ENCODE results near the gene CRYL1. TPM values are rescaled to one million over a fixed set of nuclear protein-coding genes. Genes with fewer than 3 reads are reported as not detected.

Gene CRYL1
- total RNA-seq, 1 experiment from 2014 or later: 26.5 TPM

DNA sequence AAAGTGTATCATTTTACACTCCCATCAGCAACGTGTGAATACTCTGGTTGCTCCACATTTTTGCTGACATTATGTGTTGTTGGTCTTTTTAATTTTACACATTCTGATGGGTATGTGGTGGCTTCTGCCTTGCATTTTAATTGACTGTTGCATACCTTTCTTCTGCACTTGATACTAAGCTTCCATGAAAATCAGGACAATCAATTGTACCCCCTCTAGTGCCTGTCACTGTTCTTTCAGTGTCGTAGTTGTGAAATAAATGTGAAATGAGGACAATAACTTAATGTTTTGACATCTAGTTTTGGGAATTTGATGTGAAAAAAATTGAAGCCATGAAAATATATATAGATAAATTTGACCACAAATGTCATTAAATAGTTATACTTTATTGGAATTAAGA is 48.0 kb upstream of the CRYL1 start:
- no peak overlapping the region for H3K27ac ChIP-seq (ENCODE audit: low read depth, low read length)
- intact Hi-C loops (cut with micrococcal nuclease): no loop called here
- H2AFZ ChIP-seq (ENCODE audit: low read depth, low read length, poor library complexity, severe bottlenecking): no peak overlapping the region
- no peak for ATAC-seq
- BruUV-seq (replicated peaks): no TSS peak
- no peaks in the 10 kb centered on the region for H3K9me2 ChIP-seq (ENCODE audit: insufficient read depth)
- no peaks in the 10 kb centered on the region for H3K4me1 ChIP-seq (ENCODE audit: control insufficient read depth in 1 of 2, insufficient read depth in 2 of 2, low read length in 2 of 2)
- no peak for TF ChIP-seq RAD21 (IDR thresholded peaks at IDR 0.05; ENCODE audit: low read depth)
- TF ChIP-seq TCF7L2 (IDR thresholded peaks at IDR 0.05; ENCODE audit: borderline replicate concordance, extremely low read depth, insufficient read depth, insufficient read length): no peak
- no peak for TF ChIP-seq SRF (IDR thresholded peaks at IDR 0.05; ENCODE audit: low read depth)
- TF ChIP-seq, protein P1, sequence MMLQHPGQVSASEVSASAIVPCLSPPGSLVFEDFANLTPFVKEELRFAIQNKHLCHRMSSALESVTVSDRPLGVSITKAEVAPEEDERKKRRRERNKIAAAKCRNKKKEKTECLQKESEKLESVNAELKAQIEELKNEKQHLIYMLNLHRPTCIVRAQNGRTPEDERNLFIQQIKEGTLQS (IDR thresholded peaks at IDR 0.05): no peak
- TF ChIP-seq POLR2AphosphoS5 (IDR thresholded peaks at IDR 0.05; ENCODE audit: low read depth, low read length): no peak
- no peak for TF ChIP-seq EGR1 (IDR thresholded peaks at IDR 0.05; ENCODE audit: low read depth)
- TF ChIP-seq CEBPB (IDR thresholded peaks at IDR 0.05; ENCODE audit: low read depth): no peak
- H3K79me2 ChIP-seq (ENCODE audit: insufficient read depth, low read length): no peaks in the 10 kb centered on the region; the same call in 1 of the 2 replicates
- H3K4me2 ChIP-seq (ENCODE audit: low read length): no peak overlapping the region
- H3K9me3 ChIP-seq (ENCODE audit: control insufficient read depth in 1 of 2, insufficient read depth in 1 of 2, low read depth in 1 of 2, low read length in 2 of 2): peaks cover 0 to 5% of the 10 kb centered on the region in 2 experiments; a peak in 2 of 4 replicates
- no peaks in the 10 kb centered on the region for H3K27me3 ChIP-seq (ENCODE audit: insufficient read depth, low read length)
- no peaks in the 10 kb centered on the region for H3K36me3 ChIP-seq (ENCODE audit: control insufficient read depth in 1 of 2, insufficient read depth in 2 of 2, low read length in 2 of 2)
- ChIA-PET CTCF (no interaction called here), POLR2A (no interaction called here), RAD21 (ENCODE audit: low non-redundant PET in 1 of 2, low total read pairs in 2 of 2, uncharacterized antibody in 2 of 2, unreplicated experiment in 2 of 2) (no interaction called here)
- H3K4me3 ChIP-seq (replicated peaks in 1 of 2; ENCODE audit: low read depth in 1 of 2, low read length in 2 of 2): no peak overlapping the region
- no peaks in the 10 kb centered on the region for H4K20me1 ChIP-seq (ENCODE audit: insufficient read depth)
- H3K9ac ChIP-seq (ENCODE audit: low read length): no peak overlapping the region
- no peak for DNase-seq (ENCODE audit: low read depth, low spot score)

DNA sequence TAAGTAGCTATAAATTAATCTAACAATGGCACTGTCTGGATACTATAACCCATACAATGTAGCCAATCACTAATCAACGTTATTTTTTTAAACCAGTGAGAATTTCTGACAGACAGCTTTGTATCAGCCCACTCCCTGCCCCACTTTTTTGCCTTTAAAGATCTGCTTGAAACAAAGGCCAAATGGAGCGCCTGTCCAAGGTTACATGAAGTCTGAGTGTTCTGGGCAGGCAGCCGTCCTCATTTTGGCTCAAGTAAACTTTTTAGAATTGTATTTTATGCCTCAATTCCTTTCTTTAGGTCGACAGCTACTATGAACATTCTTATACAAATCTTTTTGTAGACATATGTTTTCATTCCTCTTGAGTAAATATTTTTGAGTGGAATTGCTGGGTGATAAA is 47.5 kb upstream of the CRYL1 start:
- POLR2A ChIA-PET: no interaction called here
- no TSS peak for BruUV-seq (replicated peaks)
- Histone ChIP-seq H4K20me1 (ENCODE audit: insufficient read depth) (no peaks in the 10 kb centered on the region), H3K4me1 (ENCODE audit: control insufficient read depth in 1 of 2, insufficient read depth in 2 of 2, low read length in 2 of 2) (peaks cover 1 to 2% of the 10 kb centered on the region in 2 experiments; a peak in 2 of 4 replicates), H3K79me2 (ENCODE audit: insufficient read depth, low read length) (peaks cover 3% of the 10 kb centered on the region), H3K4me2 (ENCODE audit: low read length) (no peak overlapping the region), H3K27ac (ENCODE audit: low read depth, low read length) (no peak overlapping the region), H2AFZ (ENCODE audit: low read depth, low read length, poor library complexity, severe bottlenecking) (no peak overlapping the region), H3K9me2 (ENCODE audit: insufficient read depth) (no peaks in the 10 kb centered on the region), H3K9me3 (ENCODE audit: control insufficient read depth in 1 of 2, insufficient read depth in 1 of 2, low read depth in 1 of 2, low read length in 2 of 2) (peaks cover 0 to 5% of the 10 kb centered on the region in 2 experiments; a peak in 2 of 4 replicates), H3K27me3 (ENCODE audit: insufficient read depth, low read length) (no peaks in the 10 kb centered on the region), H3K9ac (ENCODE audit: low read length) (no peak overlapping the region), H3K36me3 (ENCODE audit: control insufficient read depth in 1 of 2, insufficient read depth in 2 of 2, low read length in 2 of 2) (no peaks in the 10 kb centered on the region), H3K4me3 (replicated peaks in 1 of 2; ENCODE audit: low read depth in 1 of 2, low read length in 2 of 2) (no peak overlapping the region)
- intact Hi-C loops (cut with micrococcal nuclease): no loop called here
- ATAC-seq (no peak), DNase-seq (ENCODE audit: low read depth, low spot score) (no peak)
- TF ChIP-seq RAD21 (IDR thresholded peaks at IDR 0.05; ENCODE audit: low read depth): no peak
- CTCF ChIA-PET: no interaction called here
- RAD21 ChIA-PET (ENCODE audit: low non-redundant PET in 1 of 2, low total read pairs in 2 of 2, uncharacterized antibody in 2 of 2, unreplicated experiment in 2 of 2): no interaction called here

Measured in HCT116 (cell line).